ENCODE results near the gene PDCD2L. TPM values are rescaled to one million over a fixed set of nuclear protein-coding genes. Genes with fewer than 3 reads are reported as not detected.

Gene PDCD2L
- total RNA-seq, 1 experiment from 2014 or later: 43.4 TPM

GRCh38 chr19:34404109-34404909 lies at the start of gene PDCD2L (continued):
- peak; percentile 61; the same call in 1 of the 2 replicates for TF ChIP-seq TEAD4 (CRISPR knock-in tag; IDR thresholded peaks at IDR 0.05)
- TF ChIP-seq CTCF (IDR thresholded peaks at IDR 0.05): no peak
- TF ChIP-seq, protein P1, sequence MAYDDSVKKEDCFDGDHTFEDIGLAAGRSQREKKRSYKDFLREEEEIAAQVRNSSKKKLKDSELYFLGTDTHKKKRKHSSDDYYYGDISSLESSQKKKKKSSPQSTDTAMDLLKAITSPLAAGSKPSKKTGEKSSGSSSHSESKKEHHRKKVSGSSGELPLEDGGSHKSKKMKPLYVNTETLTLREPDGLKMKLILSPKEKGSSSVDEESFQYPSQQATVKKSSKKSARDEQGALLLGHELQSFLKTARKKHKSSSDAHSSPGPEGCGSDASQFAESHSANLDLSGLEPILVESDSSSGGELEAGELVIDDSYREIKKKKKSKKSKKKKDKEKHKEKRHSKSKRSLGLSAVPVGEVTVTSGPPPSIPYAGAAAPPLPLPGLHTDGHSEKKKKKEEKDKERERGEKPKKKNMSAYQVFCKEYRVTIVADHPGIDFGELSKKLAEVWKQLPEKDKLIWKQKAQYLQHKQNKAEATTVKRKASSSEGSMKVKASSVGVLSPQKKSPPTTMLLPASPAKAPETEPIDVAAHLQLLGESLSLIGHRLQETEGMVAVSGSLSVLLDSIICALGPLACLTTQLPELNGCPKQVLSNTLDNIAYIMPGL (CRISPR knock-in tag; IDR thresholded peaks at IDR 0.05): peak; percentile 86
- TF ChIP-seq, protein P2, sequence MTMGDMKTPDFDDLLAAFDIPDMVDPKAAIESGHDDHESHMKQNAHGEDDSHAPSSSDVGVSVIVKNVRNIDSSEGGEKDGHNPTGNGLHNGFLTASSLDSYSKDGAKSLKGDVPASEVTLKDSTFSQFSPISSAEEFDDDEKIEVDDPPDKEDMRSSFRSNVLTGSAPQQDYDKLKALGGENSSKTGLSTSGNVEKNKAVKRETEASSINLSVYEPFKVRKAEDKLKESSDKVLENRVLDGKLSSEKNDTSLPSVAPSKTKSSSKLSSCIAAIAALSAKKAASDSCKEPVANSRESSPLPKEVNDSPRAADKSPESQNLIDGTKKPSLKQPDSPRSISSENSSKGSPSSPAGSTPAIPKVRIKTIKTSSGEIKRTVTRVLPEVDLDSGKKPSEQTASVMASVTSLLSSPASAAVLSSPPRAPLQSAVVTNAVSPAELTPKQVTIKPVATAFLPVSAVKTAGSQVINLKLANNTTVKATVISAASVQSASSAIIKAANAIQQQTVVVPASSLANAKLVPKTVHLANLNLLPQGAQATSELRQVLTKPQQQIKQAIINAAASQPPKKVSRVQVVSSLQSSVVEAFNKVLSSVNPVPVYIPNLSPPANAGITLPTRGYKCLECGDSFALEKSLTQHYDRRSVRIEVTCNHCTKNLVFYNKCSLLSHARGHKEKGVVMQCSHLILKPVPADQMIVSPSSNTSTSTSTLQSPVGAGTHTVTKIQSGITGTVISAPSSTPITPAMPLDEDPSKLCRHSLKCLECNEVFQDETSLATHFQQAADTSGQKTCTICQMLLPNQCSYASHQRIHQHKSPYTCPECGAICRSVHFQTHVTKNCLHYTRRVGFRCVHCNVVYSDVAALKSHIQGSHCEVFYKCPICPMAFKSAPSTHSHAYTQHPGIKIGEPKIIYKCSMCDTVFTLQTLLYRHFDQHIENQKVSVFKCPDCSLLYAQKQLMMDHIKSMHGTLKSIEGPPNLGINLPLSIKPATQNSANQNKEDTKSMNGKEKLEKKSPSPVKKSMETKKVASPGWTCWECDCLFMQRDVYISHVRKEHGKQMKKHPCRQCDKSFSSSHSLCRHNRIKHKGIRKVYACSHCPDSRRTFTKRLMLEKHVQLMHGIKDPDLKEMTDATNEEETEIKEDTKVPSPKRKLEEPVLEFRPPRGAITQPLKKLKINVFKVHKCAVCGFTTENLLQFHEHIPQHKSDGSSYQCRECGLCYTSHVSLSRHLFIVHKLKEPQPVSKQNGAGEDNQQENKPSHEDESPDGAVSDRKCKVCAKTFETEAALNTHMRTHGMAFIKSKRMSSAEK (CRISPR knock-in tag; IDR thresholded peaks at IDR 0.05; ENCODE audit: borderline replicate concordance): no peak
- no peak for TF ChIP-seq SP1 (CRISPR knock-in tag; conservative IDR thresholded peaks at IDR 0.05)
- TF ChIP-seq, protein P3, sequence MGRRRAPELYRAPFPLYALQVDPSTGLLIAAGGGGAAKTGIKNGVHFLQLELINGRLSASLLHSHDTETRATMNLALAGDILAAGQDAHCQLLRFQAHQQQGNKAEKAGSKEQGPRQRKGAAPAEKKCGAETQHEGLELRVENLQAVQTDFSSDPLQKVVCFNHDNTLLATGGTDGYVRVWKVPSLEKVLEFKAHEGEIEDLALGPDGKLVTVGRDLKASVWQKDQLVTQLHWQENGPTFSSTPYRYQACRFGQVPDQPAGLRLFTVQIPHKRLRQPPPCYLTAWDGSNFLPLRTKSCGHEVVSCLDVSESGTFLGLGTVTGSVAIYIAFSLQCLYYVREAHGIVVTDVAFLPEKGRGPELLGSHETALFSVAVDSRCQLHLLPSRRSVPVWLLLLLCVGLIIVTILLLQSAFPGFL (CRISPR knock-in tag; IDR thresholded peaks at IDR 0.05; ENCODE audit: borderline replicate concordance): no peak
- 0 out of 2 replicates have a peak, but pooled peaks have one; percentile 13 for TF ChIP-seq ATF6 (CRISPR knock-in tag; IDR thresholded peaks at IDR 0.05)
- peak; percentile 85; the same call in 1 of the 2 replicates for TF ChIP-seq ESRRA (CRISPR knock-in tag; IDR thresholded peaks at IDR 0.05; ENCODE audit: borderline replicate concordance)
- no peak for TF ChIP-seq GTF2I (CRISPR knock-in tag; conservative IDR thresholded peaks at IDR 0.05)
- no peak for TF ChIP-seq ZSCAN18 (CRISPR knock-in tag; IDR thresholded peaks at IDR 0.05)
- peak; percentile 35 for TF ChIP-seq ZNF317 (CRISPR knock-in tag; IDR thresholded peaks at IDR 0.05; ENCODE audit: borderline replicate concordance, low read depth)
- no peak for TF ChIP-seq EMX1 (CRISPR knock-in tag; IDR thresholded peaks at IDR 0.05)
- 0 out of 2 replicates have a peak, but pooled peaks have one; percentile 31 for TF ChIP-seq ZNF138 (CRISPR knock-in tag; conservative IDR thresholded peaks at IDR 0.05)
- peak; percentile 25; the same call in 1 of the 2 replicates for TF ChIP-seq NFE2L1 (CRISPR knock-in tag; IDR thresholded peaks at IDR 0.05)
- TF ChIP-seq CBFB (CRISPR knock-in tag; IDR thresholded peaks at IDR 0.05; ENCODE audit: low read depth): no peak
- TF ChIP-seq ETV6 (CRISPR knock-in tag; IDR thresholded peaks at IDR 0.05): peak; percentile 96; the same call in 1 of the 2 replicates
- peak; percentile 71; the same call in 1 of the 2 replicates for TF ChIP-seq JUN (CRISPR knock-in tag; IDR thresholded peaks at IDR 0.05)
- TF ChIP-seq, protein P4, sequence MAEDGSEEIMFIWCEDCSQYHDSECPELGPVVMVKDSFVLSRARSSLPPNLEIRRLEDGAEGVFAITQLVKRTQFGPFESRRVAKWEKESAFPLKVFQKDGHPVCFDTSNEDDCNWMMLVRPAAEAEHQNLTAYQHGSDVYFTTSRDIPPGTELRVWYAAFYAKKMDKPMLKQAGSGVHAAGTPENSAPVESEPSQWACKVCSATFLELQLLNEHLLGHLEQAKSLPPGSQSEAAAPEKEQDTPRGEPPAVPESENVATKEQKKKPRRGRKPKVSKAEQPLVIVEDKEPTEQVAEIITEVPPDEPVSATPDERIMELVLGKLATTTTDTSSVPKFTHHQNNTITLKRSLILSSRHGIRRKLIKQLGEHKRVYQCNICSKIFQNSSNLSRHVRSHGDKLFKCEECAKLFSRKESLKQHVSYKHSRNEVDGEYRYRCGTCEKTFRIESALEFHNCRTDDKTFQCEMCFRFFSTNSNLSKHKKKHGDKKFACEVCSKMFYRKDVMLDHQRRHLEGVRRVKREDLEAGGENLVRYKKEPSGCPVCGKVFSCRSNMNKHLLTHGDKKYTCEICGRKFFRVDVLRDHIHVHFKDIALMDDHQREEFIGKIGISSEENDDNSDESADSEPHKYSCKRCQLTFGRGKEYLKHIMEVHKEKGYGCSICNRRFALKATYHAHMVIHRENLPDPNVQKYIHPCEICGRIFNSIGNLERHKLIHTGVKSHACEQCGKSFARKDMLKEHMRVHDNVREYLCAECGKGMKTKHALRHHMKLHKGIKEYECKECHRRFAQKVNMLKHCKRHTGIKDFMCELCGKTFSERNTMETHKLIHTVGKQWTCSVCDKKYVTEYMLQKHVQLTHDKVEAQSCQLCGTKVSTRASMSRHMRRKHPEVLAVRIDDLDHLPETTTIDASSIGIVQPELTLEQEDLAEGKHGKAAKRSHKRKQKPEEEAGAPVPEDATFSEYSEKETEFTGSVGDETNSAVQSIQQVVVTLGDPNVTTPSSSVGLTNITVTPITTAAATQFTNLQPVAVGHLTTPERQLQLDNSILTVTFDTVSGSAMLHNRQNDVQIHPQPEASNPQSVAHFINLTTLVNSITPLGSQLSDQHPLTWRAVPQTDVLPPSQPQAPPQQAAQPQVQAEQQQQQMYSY (CRISPR knock-in tag; IDR thresholded peaks at IDR 0.05): 0 out of 2 replicates have a peak, but pooled peaks have one; percentile 50
- peak; percentile 91 for TF ChIP-seq TP53 (CRISPR knock-in tag; IDR thresholded peaks at IDR 0.05)

All from WTC11 (cell line).